ENCODE data around the gene SPIN1. TPM values are rescaled to one million over a fixed set of nuclear protein-coding genes. Genes with fewer than 3 reads are reported as not detected.

The SPIN1 gene
- 71.3 and 72.8 TPM in 2 replicates for total RNA-seq

GRCh38 chr9:88388203-88388885 lies at the start of gene SPIN1:
TSS of gene SPIN1 (plus strand) at chr9:88388444. CDS start at chr9:88426540, 38,096 bp downstream.

Other genes with a start within 250 kb of the SPIN1 start
- gene SPATA31C2, start 250.0 kb upstream of the SPIN1 start, total RNA-seq = not detected in 2 replicates
- not detected in 2 replicates for gene NXNL2, start 146.7 kb downstream of the SPIN1 start, total RNA-seq

All from thoracic aorta endothelial cell (primary cell).